Smooth muscle cell (in vitro differentiated cells): Measurements from ENCODE around the gene FMNL1. TPM values are rescaled to one million over a fixed set of nuclear protein-coding genes. Genes with fewer than 3 reads are reported as not detected.

Experiments
- DNase-seq: peaks from one replicate; lab custom pipeline; 2025; ENCODE audit not compliant: unreplicated experiment; lab: John Stamatoyannopoulos, UW
- H2AFZ ChIP-seq: fragments of 200-600 bp; sonication (generic); 2 replicates; pipeline ENCODE4 v1.6.0; 2016; ENCODE audit warnings: antibody characterized with exemption, low read depth, mild to moderate bottlenecking
- H3F3A ChIP-seq: fragments of 200-600 bp; sonication (generic); 2 replicates; pipeline ENCODE4 v1.6.0; 2017; ENCODE audit warnings: antibody characterized with exemption, low read depth
- H3K27ac ChIP-seq: fragments of 200-600 bp; sonication (generic); 2 replicates; pipeline ENCODE4 v1.5.1; 2016; ENCODE audit warnings: low read depth, mild to moderate bottlenecking
- H3K27me3 ChIP-seq: fragments of 200-600 bp; sonication (generic); 2 replicates; pipeline ENCODE4 v1.6.1; 2016; ENCODE audit warnings: low read depth, mild to moderate bottlenecking
- H3K36me3 ChIP-seq: fragments of 200-600 bp; sonication (generic); 2 replicates; pipeline ENCODE4 v1.5.1; 2016; ENCODE audit warnings: low read depth
- H3K4me1 ChIP-seq: fragments of 200-600 bp; sonication (generic); 2 replicates; pipeline ENCODE4 v1.5.1; 2016; ENCODE audit warnings: low read depth
- H3K4me2 ChIP-seq: fragments of 200-600 bp; sonication (generic); 2 replicates; pipeline ENCODE4 v1.6.0; 2016; ENCODE audit warnings: mild to moderate bottlenecking
- H3K4me3 ChIP-seq: fragments of 200-600 bp; sonication (generic); 2 replicates; pipeline ENCODE4 v1.5.1; 2016; ENCODE audit warnings: mild to moderate bottlenecking
- H3K79me2 ChIP-seq: fragments of 200-600 bp; sonication (generic); 2 replicates; pipeline ENCODE4 v1.6.0; 2016; ENCODE audit warnings: low read depth, mild to moderate bottlenecking
- H3K9ac ChIP-seq: fragments of 200-600 bp; sonication (generic); 2 replicates; pipeline ENCODE4 v1.6.0; 2016; ENCODE audit warnings: low read depth
- H3K9me3 ChIP-seq: fragments of 200-600 bp; sonication (generic); replicated peaks from 2 replicates; pipeline ENCODE4 v1.5.1; 2016; ENCODE audit warnings: low read depth
- H4K20me1 ChIP-seq: fragments of 200-600 bp; sonication (generic); 2 replicates; pipeline ENCODE4 v1.6.0; 2016; ENCODE audit warnings: low read depth
- CTCF ChIP-seq: fragments of 200-600 bp; sonication (generic); IDR thresholded peaks from 2 replicates; pipeline ENCODE4 v1.5.1; 2017; ENCODE audit warnings: borderline replicate concordance, mild to moderate bottlenecking, antibody characterized with exemption; ENCODE audit not compliant: insufficient read depth, poor library complexity, severe bottlenecking
- WGBS: methylation state at CpG from one replicate; pipeline ENCODE4 v1.1.7; 2016; ENCODE audit warnings: low lambda C conversion rate; 5-methylcytosine and 5-hydroxymethylcytosine counted together
- polyA plus RNA-seq: library from polyadenylated mRNA; unstranded; fragments of >200 nt; fragmentation: Nextera tagmentation; extraction: Ambion mirVana; gene quantifications from 2 replicates; pipeline ENCODE4 v1.2.1, GENCODE V29; 2016
- total RNA-seq: library from RNA; depleted of rRNA; stranded (reverse); fragments of >200 nt; gene quantifications from 2 replicates; pipeline ENCODE4 v1.2.3, GENCODE V29; 2014

FMNL1 gene
- total and polyA plus RNA-seq, 2 experiments from 2014 or later, result 0.37 to 0.90 TPM

GRCh38 chr17:45253879-45254278, 32.2 kb downstream of the FMNL1 start:
- Histone ChIP-seq H3K4me3 (no peak overlapping the region), H3K9ac (no peak overlapping the region)

GRCh38 chr17:45255358-45255757, 33.7 kb downstream of the FMNL1 start:
- Histone ChIP-seq H2AFZ (no peak overlapping the region), H3K27ac (no peak overlapping the region), H3K79me2 (no peaks in the 10 kb centered on the region), H3K36me3 (no peaks in the 10 kb centered on the region), H3F3A (no peaks in the 10 kb centered on the region), H4K20me1 (no peaks in the 10 kb centered on the region), H3K9me3 (no peaks in the 10 kb centered on the region), H3K9ac (no peak overlapping the region), H3K27me3 (no peaks in the 10 kb centered on the region), H3K4me1 (peaks cover 2% of the 10 kb centered on the region), H3K4me2 (no peak overlapping the region), H3K4me3 (no peak overlapping the region)
- 95% methylated on average over 8 of the region's 8 CpGs for WGBS
- no peak for DNase-seq
- no peak for TF ChIP-seq CTCF

More at GRCh38 chr17:45253879-45254278, 32.2 kb downstream of the FMNL1 start:
- no peaks in the 10 kb centered on the region for H3K27me3 ChIP-seq
- no peaks in the 10 kb centered on the region for H3K36me3 ChIP-seq
- no peaks in the 10 kb centered on the region for H4K20me1 ChIP-seq
- H3K4me1 ChIP-seq, result peaks cover 2% of the 10 kb centered on the region
- TF ChIP-seq CTCF, result no peak
- no peak overlapping the region for H3K4me2 ChIP-seq
- no peak for DNase-seq
- no peak overlapping the region for H2AFZ ChIP-seq
- 97% methylated on average over 4 of the region's 4 CpGs for WGBS
- no peaks in the 10 kb centered on the region for H3F3A ChIP-seq
- no peak overlapping the region for H3K27ac ChIP-seq
- H3K79me2 ChIP-seq, result no peaks in the 10 kb centered on the region
- no peaks in the 10 kb centered on the region for H3K9me3 ChIP-seq

GRCh38 chr17:45256114-45256966, 34.7 kb downstream of the FMNL1 start:
- H3K9ac ChIP-seq, result no peak overlapping the region
- H3K27ac ChIP-seq, result no peak overlapping the region
- TF ChIP-seq CTCF, result no peak
- H4K20me1 ChIP-seq, result no peaks in the 10 kb centered on the region
- H3K9me3 ChIP-seq, result no peaks in the 10 kb centered on the region
- no peak overlapping the region for H2AFZ ChIP-seq
- H3K4me2 ChIP-seq, result no peak overlapping the region
- no peaks in the 10 kb centered on the region for H3K79me2 ChIP-seq
- H3K4me3 ChIP-seq, result no peak overlapping the region
- H3K4me1 ChIP-seq, result peaks cover 2% of the 10 kb centered on the region
- H3F3A ChIP-seq, result no peaks in the 10 kb centered on the region
- WGBS, result 89% methylated on average over 14 of the region's 14 CpGs
- no peaks in the 10 kb centered on the region for H3K27me3 ChIP-seq
- no peak for DNase-seq
- no peaks in the 10 kb centered on the region for H3K36me3 ChIP-seq

GRCh38 chr17:45257115-45257514, 35.4 kb downstream of the FMNL1 start:
- no peak overlapping the region for H3K4me3 ChIP-seq
- H3F3A ChIP-seq, result no peaks in the 10 kb centered on the region
- H3K79me2 ChIP-seq, result no peaks in the 10 kb centered on the region
- H3K27ac ChIP-seq, result no peak overlapping the region
- no peak for DNase-seq
- no peaks in the 10 kb centered on the region for H3K9me3 ChIP-seq
- no peak overlapping the region for H3K9ac ChIP-seq
- WGBS, result 78% methylated on average over 16 of the region's 16 CpGs
- no peaks in the 10 kb centered on the region for H3K36me3 ChIP-seq
- no peak overlapping the region for H3K4me2 ChIP-seq
- TF ChIP-seq CTCF, result no peak
- peaks cover 4% of the 10 kb centered on the region for H3K4me1 ChIP-seq
- H3K27me3 ChIP-seq, result no peaks in the 10 kb centered on the region
- H4K20me1 ChIP-seq, result no peaks in the 10 kb centered on the region
- H2AFZ ChIP-seq, result no peak overlapping the region
